K562 (cell line): Measurements from ENCODE around the gene EXT2. TPM values are rescaled to one million over a fixed set of nuclear protein-coding genes. Genes with fewer than 3 reads are reported as not detected.

Experiments used
- ETV1 ChIP-seq: fragments of 450-650 bp; conservative IDR thresholded peaks from 2 replicates; pipeline ENCODE4 v1.6.1; 2016; ENCODE audit warnings: missing genetic modification characterization, control low read depth, low read depth, missing compliant biosample characterization
- FOXJ2 ChIP-seq: fragments of 200-800 bp; sonication (Bioruptor generic); IDR thresholded peaks from 2 replicates; pipeline ENCODE4 v1.6.1; 2016; ENCODE audit warnings: missing genetic modification characterization, missing compliant biosample characterization
- KAT2B ChIP-seq: IDR thresholded peaks from one replicate; pipeline ENCODE4 v1.6.1; 2012; ENCODE audit warnings: low read depth, mild to moderate bottlenecking, control low read depth, inconsistent platforms, low read length, moderate library complexity
- MCM2 ChIP-seq: fragments of 450-650 bp; IDR thresholded peaks from 2 replicates; pipeline ENCODE4 v1.6.1; 2017; ENCODE audit warnings: low read depth, mild to moderate bottlenecking
- MTA2 ChIP-seq: fragments of 450-650 bp; IDR thresholded peaks from 2 replicates; pipeline ENCODE4 v1.6.1; 2016; ENCODE audit warnings: low read depth
- PTTG1 ChIP-seq: fragments of 450-650 bp; IDR thresholded peaks from 2 replicates; pipeline ENCODE4 v1.6.1; 2016; ENCODE audit warnings: low read depth, mild to moderate bottlenecking, missing genetic modification characterization, missing compliant biosample characterization
- ZFPM2 ChIP-seq: fragments of 250-450 bp; sonication (Bioruptor Pico); IDR thresholded peaks from 2 replicates; pipeline ENCODE4 v1.5.1; 2022; ENCODE audit warnings: mild to moderate bottlenecking
- polyA plus RNA-seq, 8 experiments: library from polyadenylated mRNA; depleted of rRNA in 4 of 8; stranded (reverse) in 5 of 8; unstranded in 3 of 8; fragments of >200 nt; fragmentation: Nextera tagmentation in 2 of 8; fragmentation: Illumina TruSeq in 1 of 8; extraction: Ambion mirVana in 2 of 8; extraction: Trizol in 1 of 8; gene quantifications; 2 replicates each; pipeline versions ENCODE4 v1.2.1 to v1.2.3, GENCODE V29; 2011 to 2014; ENCODE audit warnings: inconsistent platforms in 1 of 8, missing spikeins in 1 of 8
- total RNA-seq, 7 experiments: library from RNA; depleted of rRNA in 6 of 7; stranded (reverse); fragments of >200 nt in 6 of 7; fragmentation: Illumina TruSeq in 2 of 7; extraction: Trizol in 2 of 7; gene quantifications; 2 replicates each; pipeline versions ENCODE4 v1.2.1 to v1.2.3, GENCODE V29; 2011 to 2021; ENCODE audit warnings: low replicate concordance in 1 of 7
- TF ChIP-seq, protein P1 (sequence below): fragments of 450-650 bp; formaldehyde crosslinking; IDR thresholded peaks from 2 replicates; pipeline ENCODE4 v1.4.0; 2020; ENCODE audit warnings: mild to moderate bottlenecking, mixed read lengths
- TF ChIP-seq, protein P2 (sequence below): fragments of 200-800 bp; sonication (Bioruptor generic); IDR thresholded peaks from 2 replicates; pipeline ENCODE4 v1.6.1; 2017; ENCODE audit warnings: missing genetic modification characterization, missing compliant biosample characterization

EXT2 gene
- total and polyA plus RNA-seq, 9 of the 15 experiments (the other 6 are each of a cell fraction or from before 2014, with no cell fraction given): 7.5 to 52.1 (median 38.1) TPM

DNA sequence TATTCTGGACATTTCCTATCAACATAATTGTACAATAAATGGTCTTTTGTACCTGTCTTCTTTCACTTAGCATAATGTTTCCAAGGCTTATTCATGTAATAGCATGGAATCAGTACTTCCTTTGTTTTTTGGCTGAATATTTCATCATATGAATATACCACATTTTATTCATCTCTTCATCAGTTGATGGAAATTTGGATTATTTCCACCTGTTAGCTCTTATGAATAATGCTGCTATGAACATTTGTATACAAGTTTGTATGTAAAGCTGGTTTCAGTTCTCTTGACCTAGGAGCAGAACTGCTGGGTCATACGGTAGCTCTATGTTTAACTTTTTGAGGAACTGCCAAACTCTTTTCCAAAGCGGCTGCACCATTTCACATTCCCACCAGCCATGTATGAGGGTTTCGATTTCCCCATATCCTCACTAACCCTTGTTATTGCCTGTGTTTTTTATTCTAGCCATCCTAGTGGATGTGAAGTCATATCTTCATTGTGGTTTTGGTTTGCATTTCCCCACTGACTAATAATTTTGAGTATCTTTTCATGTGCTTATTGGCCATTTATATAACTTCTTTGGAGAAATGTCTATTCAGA is 20.9 kb downstream of the EXT2 start (continued):
- TF ChIP-seq, protein P1, sequence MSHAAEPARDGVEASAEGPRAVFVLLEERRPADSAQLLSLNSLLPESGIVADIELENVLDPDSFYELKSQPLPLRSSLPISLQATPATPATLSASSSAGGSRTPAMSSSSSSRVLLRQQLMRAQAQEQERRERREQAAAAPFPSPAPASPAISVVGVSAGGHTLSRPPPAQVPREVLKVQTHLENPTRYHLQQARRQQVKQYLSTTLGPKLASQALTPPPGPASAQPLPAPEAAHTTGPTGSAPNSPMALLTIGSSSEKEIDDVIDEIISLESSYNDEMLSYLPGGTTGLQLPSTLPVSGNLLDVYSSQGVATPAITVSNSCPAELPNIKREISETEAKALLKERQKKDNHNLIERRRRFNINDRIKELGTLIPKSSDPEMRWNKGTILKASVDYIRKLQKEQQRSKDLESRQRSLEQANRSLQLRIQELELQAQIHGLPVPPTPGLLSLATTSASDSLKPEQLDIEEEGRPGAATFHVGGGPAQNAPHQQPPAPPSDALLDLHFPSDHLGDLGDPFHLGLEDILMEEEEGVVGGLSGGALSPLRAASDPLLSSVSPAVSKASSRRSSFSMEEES (CRISPR knock-in tag): no peak
- TF ChIP-seq KAT2B (no peak), MTA2 (no peak), FOXJ2 (tag) (no peak), ZFPM2 (CRISPR knock-in tag) (no peak), MCM2 (no peak), ETV1 (tag) (no peak), PTTG1 (tag) (no peak)
- TF ChIP-seq, protein P2, sequence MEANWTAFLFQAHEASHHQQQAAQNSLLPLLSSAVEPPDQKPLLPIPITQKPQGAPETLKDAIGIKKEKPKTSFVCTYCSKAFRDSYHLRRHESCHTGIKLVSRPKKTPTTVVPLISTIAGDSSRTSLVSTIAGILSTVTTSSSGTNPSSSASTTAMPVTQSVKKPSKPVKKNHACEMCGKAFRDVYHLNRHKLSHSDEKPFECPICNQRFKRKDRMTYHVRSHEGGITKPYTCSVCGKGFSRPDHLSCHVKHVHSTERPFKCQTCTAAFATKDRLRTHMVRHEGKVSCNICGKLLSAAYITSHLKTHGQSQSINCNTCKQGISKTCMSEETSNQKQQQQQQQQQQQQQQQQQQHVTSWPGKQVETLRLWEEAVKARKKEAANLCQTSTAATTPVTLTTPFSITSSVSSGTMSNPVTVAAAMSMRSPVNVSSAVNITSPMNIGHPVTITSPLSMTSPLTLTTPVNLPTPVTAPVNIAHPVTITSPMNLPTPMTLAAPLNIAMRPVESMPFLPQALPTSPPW (CRISPR knock-in tag): no peak
